Left ventricle myocardium inferior (tissue), 1 donor: Measurements from ENCODE around the gene AUTS2. TPM values are rescaled to one million over a fixed set of nuclear protein-coding genes. Genes with fewer than 3 reads are reported as not detected.

Source experiments
- DNase-seq: peaks from one replicate; pipeline ENCODE4 v3.0.0-alpha.2; 2020
- H3K27ac ChIP-seq: fragments of 200-600 bp; replicated peaks from 2 replicates; pipeline ENCODE4 v1.8.0; 2021
- H3K27me3 ChIP-seq: fragments of 200-600 bp; 2 replicates; pipeline ENCODE4 v1.8.0; 2021; ENCODE audit warnings: low read depth
- H3K36me3 ChIP-seq: fragments of 200-600 bp; 2 replicates; pipeline ENCODE4 v1.8.0; 2021
- H3K4me1 ChIP-seq: fragments of 200-600 bp; 2 replicates; pipeline ENCODE4 v1.8.0; 2021
- H3K4me3 ChIP-seq: fragments of 200-600 bp; 2 replicates; pipeline ENCODE4 v1.8.0; 2021; ENCODE audit warnings: mild to moderate bottlenecking, moderate library complexity
- H3K9me3 ChIP-seq: fragments of 200-600 bp; replicated peaks from 2 replicates; pipeline ENCODE4 v1.8.0; 2021
- intact Hi-C: fragments of 100-400 bp; cut with micrococcal nuclease; formaldehyde crosslinking; loops from one replicate; pipeline ENCODE4 v1.11.0; 2022
- total RNA-seq: library from RNA; stranded (reverse); fragmentation: NEBNext Ultra II Directional; extraction: Animal tissue kit (Norgen Biotek cat#: 25700); gene quantifications from one replicate; pipeline ENCODE4 v1.2.1, GENCODE V29; 2021
- TF ChIP-seq, protein P1 (sequence below): fragments of 200-600 bp; IDR thresholded peaks from 2 replicates; pipeline ENCODE4 v1.8.0; 2021; ENCODE audit warnings: antibody characterized with exemption, mild to moderate bottlenecking, borderline replicate concordance
- donor health status: DM: no; HTN: yes; CAD: no; lungs with severe emphysema.

The AUTS2 gene
- total RNA-seq, 1 donor from 2014 or later = 10.5 TPM

DNA sequence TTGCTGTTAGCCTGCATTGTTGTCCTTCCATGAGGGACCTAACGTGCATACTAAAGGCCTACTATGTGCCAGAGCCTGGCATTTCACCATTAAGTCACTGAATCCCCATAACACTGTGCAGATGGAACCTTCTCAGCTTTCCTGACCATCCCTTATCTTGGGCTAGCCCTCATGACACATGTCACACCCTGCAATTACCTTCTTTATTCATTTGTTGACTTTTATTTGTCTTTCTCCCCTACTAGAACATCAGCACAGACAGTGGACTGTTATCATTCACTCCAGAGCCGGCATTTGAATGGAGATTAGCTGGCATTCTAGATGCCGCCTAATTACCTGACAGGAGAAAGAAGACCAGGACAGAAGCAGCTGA, 1062.5 kb downstream of the AUTS2 start:
- intact Hi-C loops = no loop called here
- no peak for DNase-seq
- Histone ChIP-seq H3K36me3 (no peaks in the 10 kb centered on the region), H3K4me1 (peaks cover 20% of the 10 kb centered on the region), H3K27ac (no peak overlapping the region), H3K4me3 (no peak overlapping the region), H3K9me3 (no peaks in the 10 kb centered on the region), H3K27me3 (no peaks in the 10 kb centered on the region)
- TF ChIP-seq, protein P1, sequence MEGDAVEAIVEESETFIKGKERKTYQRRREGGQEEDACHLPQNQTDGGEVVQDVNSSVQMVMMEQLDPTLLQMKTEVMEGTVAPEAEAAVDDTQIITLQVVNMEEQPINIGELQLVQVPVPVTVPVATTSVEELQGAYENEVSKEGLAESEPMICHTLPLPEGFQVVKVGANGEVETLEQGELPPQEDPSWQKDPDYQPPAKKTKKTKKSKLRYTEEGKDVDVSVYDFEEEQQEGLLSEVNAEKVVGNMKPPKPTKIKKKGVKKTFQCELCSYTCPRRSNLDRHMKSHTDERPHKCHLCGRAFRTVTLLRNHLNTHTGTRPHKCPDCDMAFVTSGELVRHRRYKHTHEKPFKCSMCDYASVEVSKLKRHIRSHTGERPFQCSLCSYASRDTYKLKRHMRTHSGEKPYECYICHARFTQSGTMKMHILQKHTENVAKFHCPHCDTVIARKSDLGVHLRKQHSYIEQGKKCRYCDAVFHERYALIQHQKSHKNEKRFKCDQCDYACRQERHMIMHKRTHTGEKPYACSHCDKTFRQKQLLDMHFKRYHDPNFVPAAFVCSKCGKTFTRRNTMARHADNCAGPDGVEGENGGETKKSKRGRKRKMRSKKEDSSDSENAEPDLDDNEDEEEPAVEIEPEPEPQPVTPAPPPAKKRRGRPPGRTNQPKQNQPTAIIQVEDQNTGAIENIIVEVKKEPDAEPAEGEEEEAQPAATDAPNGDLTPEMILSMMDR = no peak

DNA sequence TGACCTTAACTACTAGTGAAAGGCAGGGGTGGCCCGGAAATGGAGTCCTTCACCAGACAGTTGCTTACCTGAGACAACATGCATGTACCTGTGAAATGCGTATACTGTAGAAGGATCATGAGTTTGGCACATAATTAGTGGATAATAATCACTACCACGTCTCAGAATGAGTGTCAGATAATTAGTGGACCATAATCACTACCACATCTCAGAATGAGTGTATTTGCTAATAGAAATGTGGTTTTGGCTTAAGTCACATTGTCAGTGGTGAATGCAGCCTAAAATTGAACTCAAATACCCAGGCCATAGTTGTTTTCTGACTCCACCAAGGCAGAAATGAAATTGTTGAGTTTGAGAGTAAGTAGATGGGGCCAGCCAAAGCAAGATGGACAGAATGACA, 1065.4 kb downstream of the AUTS2 start:
- Histone ChIP-seq H3K4me1 (peaks cover 20% of the 10 kb centered on the region), H3K9me3 (no peaks in the 10 kb centered on the region), H3K36me3 (no peaks in the 10 kb centered on the region), H3K4me3 (no peak overlapping the region), H3K27ac (no peak overlapping the region), H3K27me3 (no peaks in the 10 kb centered on the region)
- intact Hi-C loops = no loop called here
- TF ChIP-seq, protein P1 = no peak
- no peak for DNase-seq

DNA sequence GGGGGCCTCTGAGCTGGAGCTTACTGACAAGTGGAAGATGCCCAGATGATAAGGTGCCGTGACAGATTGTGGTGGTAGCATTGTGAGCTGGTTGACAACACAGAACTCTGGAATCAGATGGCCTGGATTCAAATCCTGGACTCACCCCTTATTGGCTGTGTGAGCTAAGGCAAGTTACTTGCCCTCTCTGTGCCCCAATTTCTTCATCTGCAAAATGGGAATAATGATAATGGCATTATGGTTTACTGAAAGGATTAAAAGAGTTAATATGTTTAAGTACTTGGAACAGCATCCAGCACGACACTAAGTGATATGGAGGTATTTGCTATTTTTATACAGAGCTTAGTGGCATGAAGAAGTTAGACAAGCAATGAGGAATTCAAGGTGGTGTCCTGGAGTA, 1067.7 kb downstream of the AUTS2 start:
- Histone ChIP-seq H3K4me1 (peaks cover 20% of the 10 kb centered on the region), H3K36me3 (no peaks in the 10 kb centered on the region), H3K27me3 (no peaks in the 10 kb centered on the region), H3K4me3 (no peak overlapping the region), H3K27ac (no peak overlapping the region), H3K9me3 (no peaks in the 10 kb centered on the region)
- DNase-seq = no peak
- intact Hi-C loops = no loop called here
- TF ChIP-seq, protein P1 = no peak

DNA sequence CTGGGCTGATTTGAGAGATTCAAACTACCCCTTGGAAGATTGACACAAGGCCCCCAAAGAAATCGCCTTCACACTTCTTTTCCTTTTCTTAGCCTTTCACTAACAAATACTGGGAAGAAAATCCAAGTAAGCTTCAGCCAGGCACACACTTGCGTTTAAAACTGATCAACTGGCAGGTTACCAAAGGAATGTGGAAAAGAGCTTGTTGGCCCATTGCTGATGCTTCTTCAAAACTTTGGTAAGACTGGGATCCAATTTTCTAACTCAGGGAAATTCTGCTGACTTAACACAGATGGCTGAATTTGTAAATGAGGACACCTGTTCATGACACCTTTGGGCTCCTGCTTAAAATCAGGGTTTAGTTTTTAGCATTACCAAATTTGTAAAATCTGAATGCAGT, 1069.1 kb downstream of the AUTS2 start:
- DNase-seq = no peak
- H3K4me3 ChIP-seq = no peak overlapping the region
- H3K9me3 ChIP-seq = no peaks in the 10 kb centered on the region
- peaks cover 20% of the 10 kb centered on the region for H3K4me1 ChIP-seq
- no peak overlapping the region for H3K27ac ChIP-seq
- TF ChIP-seq, protein P1 = no peak
- intact Hi-C loops = no loop called here
- no peaks in the 10 kb centered on the region for H3K36me3 ChIP-seq
- no peaks in the 10 kb centered on the region for H3K27me3 ChIP-seq

DNA sequence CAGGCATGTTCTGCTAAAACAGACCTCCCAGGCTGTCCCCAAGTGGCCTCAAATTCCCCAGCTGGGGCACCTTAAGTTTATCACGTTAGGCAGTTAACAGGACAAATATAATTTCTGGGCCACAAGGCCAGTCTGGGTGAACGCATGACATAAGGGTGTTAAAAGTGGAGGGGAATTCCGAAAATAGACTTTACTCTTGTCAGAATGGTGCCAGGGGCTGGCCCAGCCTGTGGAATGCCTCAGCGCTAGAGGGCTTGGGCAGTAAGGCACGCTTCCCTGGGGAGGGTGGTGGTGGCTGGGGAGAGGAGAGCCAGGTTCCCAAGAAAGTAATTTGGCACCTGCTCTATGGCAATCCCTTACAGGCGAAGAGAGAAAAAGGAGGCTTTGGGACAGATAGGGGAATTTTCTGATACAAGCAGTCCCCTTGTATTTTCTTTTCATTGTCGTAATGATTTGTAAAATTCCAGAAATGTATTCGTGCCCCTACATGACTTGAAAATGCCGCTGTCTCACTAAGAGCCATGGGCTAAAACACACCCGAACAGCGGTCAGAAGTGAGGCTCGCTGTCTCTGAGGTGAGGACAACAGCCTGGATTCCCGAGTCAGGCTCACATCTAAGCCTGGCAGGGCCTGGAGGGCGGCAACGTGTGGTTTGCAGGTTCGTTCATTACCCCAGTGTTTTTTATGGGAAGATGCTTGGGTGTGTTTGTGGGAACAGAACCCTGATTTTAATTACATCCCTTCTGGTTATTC, 1070.5 kb downstream of the AUTS2 start:
- H3K4me3 ChIP-seq = no peak overlapping the region
- no peaks in the 10 kb centered on the region for H3K36me3 ChIP-seq
- TF ChIP-seq, protein P1 = no peak
- intact Hi-C loops = no loop called here
- peaks cover 20% of the 10 kb centered on the region for H3K4me1 ChIP-seq
- no peaks in the 10 kb centered on the region for H3K9me3 ChIP-seq
- H3K27ac ChIP-seq = peak overlapping the region; percentile 2
- H3K27me3 ChIP-seq = no peaks in the 10 kb centered on the region
- peak; percentile 47 for DNase-seq
